ENCODE data around the gene SASH1. TPM values are rescaled to one million over a fixed set of nuclear protein-coding genes. Genes with fewer than 3 reads are reported as not detected.

SASH1 gene
- total and polyA plus RNA-seq, 2 of the 8 experiments (the other 6 are each of a cell fraction or from before 2014, with no cell fraction given) = 6.0 to 20.2 TPM

- H4K20me1 ChIP-seq (replicated peaks in 1 of 2; ENCODE audit: control insufficient read depth in 1 of 2, insufficient read depth in 2 of 2, low read length in 2 of 2) = no peaks in the 10 kb centered on the region
- no peak overlapping the region for H2BK15ac ChIP-seq (ENCODE audit: low read length)
- peak overlapping the region; percentile 9 for H3K18ac ChIP-seq (ENCODE audit: extremely low read depth, low read length)
- no peak overlapping the region for H3K23ac ChIP-seq (ENCODE audit: insufficient read length)
- peaks cover 7% of the 10 kb centered on the region for H3K23me2 ChIP-seq (ENCODE audit: low read depth, low read length)
- POLR2A ChIA-PET (ENCODE audit: partially characterized antibody) = interaction anchor here (1.1 kb wide), 1 partner anchor 11 kb away, joined by 4 read pairs; no protein-coding TSS in a partner anchor
- no peak overlapping the region for H2AFZ ChIP-seq (ENCODE audit: low read length)
- peak overlapping the region; percentile 83 for H4K91ac ChIP-seq (replicated peaks; ENCODE audit: insufficient read length, low read length)
- no peaks in the 10 kb centered on the region for H3K36me3 ChIP-seq (ENCODE audit: control insufficient read depth in 2 of 4, insufficient read depth in 4 of 4, low read length in 3 of 4)
- peak overlapping the region; percentile 37; the same call in 1 of the 2 replicates for H3K27ac ChIP-seq (ENCODE audit: low read depth, low read length)
- FAIRE-seq (no peak), DNase-seq (ENCODE audit: low read depth in 1 of 2, low spot score in 2 of 2) (no peak)
- H3K79me1 ChIP-seq (ENCODE audit: low read depth, low read length) = no peaks in the 10 kb centered on the region; the same call in 1 of the 2 replicates
- no peaks in the 10 kb centered on the region for H3K27me3 ChIP-seq (replicated peaks in 1 of 4; ENCODE audit: control insufficient read depth in 3 of 4, extremely low read depth in 1 of 4, insufficient read depth in 3 of 4, low read length in 3 of 4)
- no peaks in the 10 kb centered on the region for H3K9me3 ChIP-seq (ENCODE audit: insufficient read depth in 2 of 2, low read depth in 1 of 2, low read length in 1 of 2)
- H3K14ac ChIP-seq (ENCODE audit: insufficient read length) = no peak overlapping the region
- peak overlapping the region; percentile 3 to 55 (median 10); a peak in 5 of 8 replicates for H3K4me3 ChIP-seq (ENCODE audit: extremely low read depth in 1 of 4, insufficient read depth in 2 of 4, low read depth in 3 of 4, low read length in 4 of 4)
- H3K4ac ChIP-seq (replicated peaks; ENCODE audit: insufficient read length, low read depth, low read length) = no peak overlapping the region
- peak overlapping the region; percentile 65 for H3K4me2 ChIP-seq (ENCODE audit: insufficient read depth in 1 of 2, low read depth in 2 of 2, low read length in 2 of 2)
- peak overlapping the region; percentile 84 for H4K5ac ChIP-seq (ENCODE audit: insufficient read length, low read depth, low read length)
- H4K8ac ChIP-seq (ENCODE audit: extremely low read depth, insufficient read depth, low read length) = no peak overlapping the region
- peak overlapping the region; percentile 10 for H2BK120ac ChIP-seq (replicated peaks; ENCODE audit: low read depth, low read length)
- 21% methylated on average over 6 of the region's 6 CpGs; no CpG with 5 or more reads in 1 of the 2 experiments for WGBS, 2 experiments (ENCODE audit: extremely low coverage in 1 of 2, insufficient coverage in 1 of 2, insufficient read length in 1 of 2, insufficient replicate concordance in 2 of 2, low coverage in 1 of 2, low lambda C conversion rate in 2 of 2, missing lambda C conversion rate in 1 of 2)
- H2BK20ac ChIP-seq (ENCODE audit: low read length) = peak overlapping the region; percentile 51; the same call in 1 of the 2 replicates
- H3K4me1 ChIP-seq (replicated peaks in 1 of 4; ENCODE audit: control insufficient read depth in 3 of 4, insufficient read depth in 4 of 4, low read length in 3 of 4) = peaks cover 9 to 35% (median 23%) of the 10 kb centered on the region in 4 experiments
- H2AK5ac ChIP-seq (ENCODE audit: low read depth, low read length) = no peak overlapping the region
- peak overlapping the region; percentile 39 to 75 (median 45); a peak in 6 of 7 replicates for H3K9ac ChIP-seq (replicated peaks in 1 of 4; ENCODE audit: extremely low read depth in 1 of 4, low read depth in 3 of 4, low read length in 3 of 4)
- CTCF ChIA-PET (ENCODE audit: partially characterized antibody) = interaction anchor here (1.7 kb wide), 1 partner anchor 17 kb away, joined by 4 read pairs; no protein-coding TSS in a partner anchor
- H2BK5ac ChIP-seq (ENCODE audit: low read depth, low read length) = peak overlapping the region; percentile 81; the same call in 1 of the 2 replicates
- H3K79me2 ChIP-seq (ENCODE audit: control insufficient read depth in 1 of 2, insufficient read depth in 2 of 2, low read length in 2 of 2) = peaks cover 0 to 70% of the 10 kb centered on the region in 2 experiments; a peak in 2 of 4 replicates
- no peak overlapping the region for H3K56ac ChIP-seq (replicated peaks; ENCODE audit: insufficient read length, low read depth, low read length)
- peak overlapping the region; percentile 41; the same call in 1 of the 2 replicates for H2BK12ac ChIP-seq (ENCODE audit: low read depth, low read length)
- peak in 1 of 2 experiments; percentile 34; a peak in 1 of 4 replicates for TF ChIP-seq HDAC2 (IDR thresholded peaks at IDR 0.05; ENCODE audit: borderline replicate concordance in 1 of 2, low read depth in 2 of 2, low read length in 2 of 2)
- TF ChIP-seq EP300 (IDR thresholded peaks at IDR 0.05; ENCODE audit: borderline replicate concordance in 1 of 2, low read depth in 2 of 2, low read length in 2 of 2) = no peak
- TF ChIP-seq ASH2L (IDR thresholded peaks at IDR 0.05; ENCODE audit: low read length) = peak; percentile 95
Observed at GRCh38 chr6:148346681-148347440, 4.2 kb downstream of the SASH1 start.

Measured in H1 (cell line).